ENCODE results near the gene RRAGB.
A peak's percentile ranks its signal among the peaks of the same experiment; 100 is the strongest.
"Not testable (repeated sequence)": the region's sequence is repeated elsewhere in the genome, so short reads cannot be mapped to it uniquely, and the experiment has no call there.

RRAGB gene

DNA sequence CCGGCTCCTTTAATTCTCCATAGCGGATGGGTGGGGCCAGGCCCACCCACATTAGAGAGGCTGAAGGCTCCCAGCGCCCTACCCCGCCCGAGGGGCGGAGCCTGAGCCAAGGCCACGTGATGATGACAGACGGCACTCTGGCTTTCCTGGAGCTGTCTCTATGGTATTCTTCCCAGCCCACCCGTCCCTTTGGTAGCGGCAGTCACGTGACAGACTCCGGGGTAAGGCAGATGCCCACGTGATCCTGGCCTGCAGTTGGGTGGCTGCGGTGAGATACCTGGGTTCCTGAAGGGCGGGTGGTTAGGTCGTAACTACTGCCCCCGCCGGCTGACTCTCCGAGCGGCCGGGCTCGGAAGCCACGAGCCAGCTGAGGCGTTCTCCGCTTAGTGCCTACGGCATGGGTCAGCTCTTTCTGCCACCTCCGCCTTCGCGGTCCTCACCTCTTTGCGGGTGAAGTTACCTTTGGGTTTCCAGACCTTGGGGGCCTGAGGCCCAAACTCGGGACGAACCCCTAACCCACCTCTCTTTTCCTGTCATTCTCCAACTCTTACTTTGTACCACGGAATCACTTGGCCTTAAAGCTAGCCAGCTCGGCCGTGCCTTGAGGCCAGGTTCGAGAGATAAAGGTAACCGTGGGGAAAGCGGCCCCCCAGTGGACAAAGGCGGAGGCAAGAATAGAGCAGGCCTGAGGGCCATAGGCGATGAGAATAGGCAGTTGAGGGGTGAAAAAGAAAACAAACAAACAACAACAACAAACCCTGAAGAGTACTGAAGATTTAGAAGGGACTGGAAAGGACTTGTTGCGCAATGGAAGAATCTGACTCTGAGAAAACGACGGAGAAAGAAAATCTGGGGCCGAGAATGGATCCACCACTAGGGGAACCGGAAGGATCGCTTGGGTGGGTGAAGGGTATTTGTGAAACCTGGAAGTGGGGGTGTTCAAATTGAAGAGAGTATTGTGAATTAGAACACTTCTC is at the start of gene RRAGB:
TSS of gene RRAGB (plus strand) at position 229 of the 977 bp plus-strand sequence. CDS start at position 808, 579 bp downstream.
- peak; percentile 97 to 98 for DNase-seq

DNA sequence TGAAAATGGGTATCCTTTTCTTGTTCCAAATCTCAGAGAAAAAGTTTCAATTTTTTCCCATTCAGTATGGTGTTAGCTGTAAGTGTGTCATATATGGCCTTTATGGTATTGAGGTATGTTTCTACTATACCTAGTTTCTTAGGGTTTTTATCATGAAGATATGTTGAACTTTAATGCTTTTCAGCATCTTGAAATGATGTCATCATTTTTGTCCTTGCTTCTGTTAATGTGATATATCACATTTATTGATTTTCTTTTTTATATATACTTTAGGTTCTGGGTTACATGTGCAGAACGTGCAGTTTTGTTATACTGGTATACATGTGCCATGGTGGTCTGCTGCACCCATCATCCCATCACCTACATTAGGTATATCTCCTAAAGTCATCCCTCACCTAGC is 49.5 kb upstream of the RRAGB start:
- DNase-seq = no peak

DNA sequence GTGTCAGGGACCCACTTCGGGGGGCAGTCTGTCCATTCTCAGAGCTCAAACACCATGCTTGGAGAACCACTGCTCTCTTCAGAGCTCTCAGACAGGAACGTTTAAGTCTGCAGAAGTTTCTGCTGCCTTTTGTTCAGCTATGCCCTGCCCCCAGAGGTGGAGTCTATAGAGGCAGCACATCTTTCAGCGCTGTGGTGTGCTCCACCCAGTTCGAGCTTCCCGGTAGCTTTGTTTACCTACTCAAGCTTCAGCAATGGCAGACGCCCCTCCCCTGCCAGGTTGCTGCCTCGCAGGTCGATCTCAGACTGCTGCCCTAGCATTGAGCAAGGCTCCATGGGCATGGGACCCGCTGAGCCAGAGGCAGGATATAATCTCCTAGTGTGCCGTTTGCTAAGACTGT is 29.0 kb upstream of the RRAGB start:
- peak; percentile 8 to 33 for DNase-seq

DNA sequence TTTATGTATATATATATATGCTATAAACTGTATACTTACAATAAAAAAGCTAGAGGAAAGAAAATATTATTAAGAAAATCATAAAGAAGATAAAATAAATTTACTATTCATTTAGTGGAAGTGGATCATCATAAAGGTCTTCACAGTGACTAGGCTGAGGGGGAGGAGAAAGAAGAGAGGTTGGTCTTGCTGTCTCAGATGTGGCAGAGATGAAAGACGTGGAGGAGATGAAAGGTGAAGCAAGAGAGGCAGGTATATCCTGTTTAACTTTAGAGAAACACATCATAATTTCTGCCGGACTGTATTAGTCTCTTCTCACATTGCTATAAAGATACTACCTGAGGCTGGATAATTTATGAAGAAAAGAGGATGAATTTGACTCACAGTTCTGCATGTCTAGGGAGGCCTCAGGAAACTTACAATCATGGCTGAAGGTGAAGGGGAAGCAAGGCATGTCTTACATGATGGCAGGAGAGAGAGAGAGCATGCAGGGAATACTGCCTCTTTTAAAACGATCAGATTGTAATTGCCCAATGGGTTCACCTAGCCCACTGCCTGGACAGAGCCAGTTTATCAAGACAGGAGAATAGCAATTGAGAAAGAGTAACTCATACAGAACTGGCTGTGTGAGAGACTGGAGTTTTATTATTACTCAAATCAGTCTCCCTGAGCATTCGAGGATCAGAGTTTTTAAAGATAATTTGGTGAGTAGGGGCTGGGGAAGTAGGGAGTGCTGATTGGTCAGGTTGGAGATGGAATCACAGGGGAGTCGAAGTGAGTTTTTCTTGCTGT is 22.1 kb upstream of the RRAGB start:
- DNase-seq = no peak

DNA sequence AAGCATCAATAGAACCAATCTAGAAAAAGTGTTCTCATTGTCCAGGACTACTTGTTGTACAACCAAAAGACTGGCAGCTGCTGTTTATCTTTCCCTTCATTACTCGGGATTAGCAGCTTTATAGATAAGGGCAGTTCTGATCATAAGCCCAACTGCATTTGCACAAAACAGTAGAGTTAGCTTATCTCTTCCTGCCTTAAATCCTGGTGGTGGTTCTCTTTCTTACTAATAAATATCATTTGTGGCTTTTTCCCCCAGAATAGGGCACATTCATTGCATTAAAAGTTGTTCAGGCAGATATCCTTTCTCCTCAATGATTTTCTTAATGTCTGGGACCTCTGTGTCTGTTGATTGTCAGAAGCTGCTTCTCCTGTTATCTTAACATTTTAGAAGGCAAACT is 20.2 kb upstream of the RRAGB start:
- DNase-seq = no peak

DNA sequence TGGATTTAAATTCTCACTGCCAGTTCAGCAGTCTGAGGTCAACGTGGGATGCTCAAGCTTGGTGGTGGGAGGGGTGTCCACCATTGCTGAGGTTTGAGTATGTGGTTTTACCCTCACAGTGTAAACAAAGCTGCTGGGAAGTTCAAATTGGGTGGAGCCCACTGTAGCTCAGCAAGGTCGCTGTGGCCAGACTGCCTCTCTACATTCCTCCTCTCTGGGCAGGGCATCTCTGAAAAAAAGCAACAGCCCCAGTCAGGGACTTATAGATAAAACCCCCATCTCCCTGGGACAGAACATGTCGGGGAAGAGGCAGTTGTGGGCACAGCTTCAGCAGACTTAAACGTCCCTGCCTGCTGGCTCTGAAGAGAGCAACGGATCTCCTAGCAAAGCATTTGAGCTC is 14.9 kb upstream of the RRAGB start:
- no peak for DNase-seq

DNA sequence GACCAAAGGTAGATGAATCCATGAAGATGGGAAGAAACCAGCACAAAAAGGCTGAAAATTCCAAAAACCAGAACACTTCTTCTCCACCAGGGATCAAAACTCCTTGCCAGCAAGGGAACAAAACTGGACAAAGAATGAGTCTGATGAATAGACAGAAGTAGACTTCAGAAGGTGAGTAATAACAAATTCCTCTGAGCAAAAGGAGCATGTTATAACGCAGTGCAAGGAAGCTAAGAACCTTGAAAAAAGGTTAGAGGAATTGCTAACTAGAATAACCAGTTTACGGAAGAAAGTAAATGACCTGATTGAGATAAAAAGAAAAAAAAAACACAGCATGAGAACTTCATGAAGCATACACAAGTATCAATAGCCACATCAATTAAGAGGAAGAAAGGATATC is 14.1 kb upstream of the RRAGB start:
- not testable (repeated sequence) for DNase-seq

DNA sequence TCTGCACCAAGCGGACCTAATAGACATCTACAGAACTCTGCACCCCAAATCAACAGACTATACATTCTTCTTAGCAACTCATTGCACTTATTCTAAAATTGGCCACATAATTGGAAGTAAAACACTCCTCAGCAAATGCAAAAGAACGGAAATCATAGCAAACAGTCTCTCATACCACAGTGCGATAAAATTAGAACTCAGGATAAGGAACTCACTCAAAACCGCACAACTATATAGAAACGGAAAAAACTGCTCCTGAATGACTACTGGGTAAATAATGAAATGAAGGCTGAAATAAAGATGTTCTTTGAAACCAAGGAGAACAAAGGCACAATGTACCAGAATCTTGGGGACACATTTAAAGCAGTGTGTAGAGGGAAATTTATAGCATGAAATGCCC is 12.5 kb upstream of the RRAGB start:
- DNase-seq = not testable (repeated sequence)

- no peak for DNase-seq
These were observed 7.8 kb upstream of the RRAGB start for GRCh38 chrX:55709735-55710134.

GRCh38 chrX:55710701-55711100 is 6.8 kb upstream of the RRAGB start:
- no peak for DNase-seq

GRCh38 chrX:55713631-55714030 is 3.9 kb upstream of the RRAGB start:
- DNase-seq = no peak

DNA sequence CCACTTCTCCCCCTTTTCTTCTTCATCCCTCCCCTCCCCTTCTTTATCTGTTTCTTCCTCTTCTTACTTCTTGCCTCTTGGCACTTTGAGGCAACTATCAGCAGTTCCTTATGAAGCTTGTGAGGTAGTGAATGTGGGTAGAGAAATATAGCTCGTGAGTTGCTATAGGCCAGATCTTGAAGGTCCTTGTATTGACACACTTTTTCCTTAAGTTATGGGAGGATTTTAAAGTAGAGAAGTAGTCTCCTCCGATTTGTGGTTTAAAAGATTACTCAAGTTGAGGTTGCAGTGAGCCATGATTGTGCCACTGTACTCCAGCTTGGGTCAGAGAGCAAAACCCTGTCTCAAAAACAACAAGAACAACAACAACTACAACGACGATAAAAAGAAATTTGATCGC is 3.4 kb upstream of the RRAGB start:
- DNase-seq = no peak

- peak in 1 of 2 experiments; percentile 1 for DNase-seq
These were observed 1.7 kb upstream of the RRAGB start for GRCh38 chrX:55715847-55716246.

DNA sequence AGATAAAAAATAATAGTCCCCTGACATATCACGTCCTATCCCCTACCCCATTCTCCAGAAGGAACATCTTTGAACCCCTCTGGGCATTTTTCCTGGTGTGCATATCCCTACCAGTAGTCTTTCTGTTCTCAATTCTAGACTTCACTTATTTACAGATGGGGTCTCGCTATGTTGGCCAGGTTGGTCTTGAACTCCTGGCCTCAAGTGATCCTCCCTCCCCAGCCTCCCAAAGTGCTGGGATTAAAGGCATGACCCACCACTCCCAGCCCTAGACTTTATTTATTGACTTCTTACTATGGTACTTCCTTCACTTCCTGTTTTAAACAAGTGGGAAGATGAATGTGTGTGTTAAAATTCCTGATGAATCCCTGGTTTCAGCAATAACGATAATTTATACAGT is 612 bp upstream of the RRAGB start:
- no peak for DNase-seq

DNA sequence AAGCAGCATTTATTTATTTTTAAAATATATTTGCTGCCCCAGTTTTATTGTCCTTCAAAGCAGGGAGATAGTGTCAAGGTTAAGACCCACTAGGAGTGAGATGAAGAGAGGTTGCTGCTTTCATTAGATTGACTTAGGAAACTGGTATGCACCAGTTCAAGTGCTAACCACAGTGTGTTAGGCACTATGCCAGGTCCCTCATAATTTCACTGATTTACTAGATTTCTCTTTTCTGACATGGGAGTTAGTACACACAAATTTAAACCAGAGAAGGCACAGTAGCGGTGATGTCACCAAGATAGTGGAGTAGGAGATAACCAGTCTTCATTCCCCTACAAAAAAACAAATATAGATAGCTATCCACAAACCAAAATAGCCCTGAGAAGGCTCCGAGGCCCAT is 14.3 kb downstream of the RRAGB start:
- no peak for DNase-seq

GRCh38 chrX:55738969-55739368 is 21.4 kb downstream of the RRAGB start:
- DNase-seq = no peak

DNA sequence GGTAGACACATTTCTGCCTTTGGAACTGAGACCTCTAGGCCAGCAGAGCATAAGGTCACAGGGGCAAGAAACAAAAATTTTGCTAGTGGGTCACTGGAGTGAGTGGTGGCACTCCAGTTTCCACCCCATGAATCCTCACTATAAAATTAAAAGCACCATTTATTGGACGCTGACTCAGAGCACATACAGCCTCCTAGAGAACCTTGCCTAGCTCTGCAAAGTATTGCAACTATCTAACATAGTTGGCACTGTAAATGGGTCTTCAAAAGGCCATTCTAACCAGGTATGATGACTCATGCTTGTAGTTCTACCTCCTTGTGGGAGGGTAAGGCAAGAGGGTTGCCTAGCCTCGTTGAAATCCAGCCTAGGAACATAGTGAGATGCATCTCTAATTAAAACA is 25.1 kb downstream of the RRAGB start:
- DNase-seq = no peak

DNA sequence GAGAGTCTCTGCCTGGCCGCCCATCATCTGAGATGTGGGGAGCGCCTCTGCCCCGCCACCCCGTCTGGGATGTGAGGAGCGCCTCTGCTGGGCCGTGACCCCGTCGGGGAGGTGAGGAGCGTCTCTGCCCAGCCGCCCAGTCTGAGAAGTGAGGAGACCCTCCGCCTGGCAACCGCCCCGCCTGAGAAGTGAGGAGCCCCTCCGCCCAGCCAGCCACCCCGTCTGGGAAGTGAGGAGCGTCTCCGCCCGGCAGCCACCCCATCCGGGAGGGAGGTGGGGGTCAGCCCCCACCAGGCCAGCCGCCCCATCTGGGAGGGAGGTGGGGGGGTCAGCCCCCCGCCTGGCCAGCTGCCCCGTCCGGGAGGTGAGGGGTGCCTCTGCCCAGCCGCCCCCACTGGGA is 30.9 kb downstream of the RRAGB start:
- DNase-seq = not testable (repeated sequence)

DNA sequence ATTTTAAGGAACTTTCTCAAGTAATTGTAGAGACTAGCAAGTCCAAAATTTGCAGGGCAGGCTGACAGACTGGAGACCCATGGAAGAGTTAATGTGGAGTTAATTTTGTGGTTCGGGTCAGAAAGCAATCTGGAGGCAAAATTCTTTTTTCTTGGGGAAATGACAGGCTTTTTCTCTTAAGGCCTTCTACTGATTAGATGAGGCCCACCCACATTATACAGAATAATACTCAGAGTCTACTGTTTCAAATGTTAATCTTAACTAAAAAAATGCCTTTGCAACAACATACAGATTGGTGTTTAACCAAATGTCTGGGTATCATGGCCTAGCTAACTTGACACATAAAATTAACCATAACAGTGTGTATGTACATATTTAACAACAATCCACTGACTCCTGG is 32.7 kb downstream of the RRAGB start:
- no peak for DNase-seq

DNA sequence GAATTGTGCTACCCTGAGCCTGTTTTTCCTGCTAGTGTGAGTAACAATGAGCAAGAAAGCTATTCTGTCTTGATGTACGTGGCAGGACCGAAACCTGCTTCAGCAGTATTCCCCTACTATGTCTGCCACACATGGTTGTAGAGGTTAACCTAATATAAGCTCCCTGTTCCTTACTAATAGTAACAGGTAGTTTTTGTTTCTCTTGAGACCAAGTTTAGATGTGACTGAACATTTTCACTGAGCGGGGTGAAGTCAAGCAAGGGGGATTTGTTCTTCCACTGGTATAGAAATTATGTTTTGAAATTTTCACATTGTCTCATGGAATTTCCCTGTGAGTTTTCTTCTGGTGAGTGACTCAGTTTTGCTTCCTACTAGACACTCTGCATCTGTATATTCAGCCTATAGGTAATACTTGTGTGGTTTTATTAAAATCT is 37.3 kb downstream of the RRAGB start:
- DNase-seq = no peak

- DNase-seq = no peak
These were observed 40.5 kb downstream of the RRAGB start for GRCh38 chrX:55758033-55758432.

DNA sequence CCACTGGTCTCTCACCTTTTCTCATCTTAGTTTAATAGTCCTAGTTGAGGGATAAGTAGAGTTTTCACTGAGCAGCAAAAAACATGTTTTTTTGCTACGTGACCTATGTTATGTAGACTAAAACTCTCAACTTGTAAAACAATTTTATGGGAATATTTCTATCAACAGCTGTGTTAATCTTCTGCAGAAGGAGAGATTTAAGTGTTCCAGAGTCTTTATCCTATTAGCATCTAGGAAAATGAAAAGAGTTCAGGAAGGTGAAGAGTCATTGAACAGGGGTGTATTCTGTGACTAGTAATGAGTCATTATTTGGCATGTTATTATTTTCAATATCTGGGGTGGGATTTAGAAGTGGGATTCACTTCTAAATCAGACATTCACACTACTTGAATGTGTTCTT is 41.9 kb downstream of the RRAGB start:
- DNase-seq = no peak

DNA sequence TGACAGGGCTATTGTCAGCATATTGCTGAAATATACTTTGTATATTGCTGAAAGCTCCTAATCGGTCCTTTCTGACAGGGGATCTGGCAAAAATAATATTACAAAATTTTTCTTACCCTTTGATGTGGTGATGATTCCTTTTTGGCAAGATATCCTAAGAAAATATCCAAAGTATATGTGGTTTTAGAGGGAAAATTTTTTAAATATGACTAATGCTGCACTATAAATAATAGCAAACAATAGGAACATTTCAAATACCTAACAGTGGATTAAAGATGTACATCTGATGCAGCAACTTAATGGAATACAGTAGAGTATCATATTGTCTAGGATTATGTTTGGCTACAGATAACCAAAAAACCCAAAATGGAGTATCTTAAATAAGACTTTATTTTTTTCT is 49.6 kb downstream of the RRAGB start:
- DNase-seq = no peak

- not testable (repeated sequence) for DNase-seq
These were observed 56.9 kb downstream of the RRAGB start for GRCh38 chrX:55774419-55774818.

All from SHP77 (cell line).